Endothelial cell of umbilical vein (primary cell): ENCODE data around the gene BACH2. TPM values are rescaled to one million over a fixed set of nuclear protein-coding genes. Genes with fewer than 3 reads are reported as not detected.

Source experiments
- BruUV-seq: library from RNA; stranded (reverse); fragments of 400-500 nt; replicated peaks from 2 replicates; lab custom pipeline; 2021; lab: Mats Ljungman, UMichigan
- CTCF ChIA-PET: fragments of 300-600, 350-600 bp; sonication (Branson Sonifier 250); formaldehyde crosslinking; loops from one replicate; lab custom pipeline; 2021; ENCODE audit warnings: antibody characterized with exemption, inconsistent platforms; lab: Charles Lee
- POLR2A ChIA-PET: fragments of 300-600, 350-600 bp; sonication (Branson Sonifier 250); formaldehyde crosslinking; loops from one replicate; lab custom pipeline; 2021; ENCODE audit warnings: antibody characterized with exemption, inconsistent platforms; lab: Charles Lee
- DNase-seq: peaks from one replicate; pipeline ENCODE4 v3.0.0-alpha.2; 2011; ENCODE audit warnings: low read depth, low spot score
- FAIRE-seq: peaks from 2 replicates; lab custom pipeline; 2011; peaks lifted over from hg19 to GRCh38; lab: Jason Lieb, UNC
- H2AFZ ChIP-seq: 2 replicates; pipeline ENCODE4 v1.6.0; 2012; ENCODE audit warnings: low read depth, low read length, control low read depth, inconsistent platforms
- H3K27ac ChIP-seq: 2 replicates; pipeline ENCODE4 v1.5.1; 2011; ENCODE audit warnings: low read depth, mild to moderate bottlenecking, control low read depth, low read length, moderate library complexity; ENCODE audit not compliant: insufficient read depth
- H3K27me3 ChIP-seq, 2 experiments: 2 replicates each; pipeline versions ENCODE4 v1.6.0 to v1.6.1; 2011; ENCODE audit warnings: low read length in 2 of 2, mixed read lengths in 1 of 2; ENCODE audit not compliant: control insufficient read depth in 2 of 2, insufficient read depth in 2 of 2
- H3K36me3 ChIP-seq, 2 experiments: 2 replicates in 1 of 2; 3 replicates in 1 of 2; pipeline ENCODE4 v1.5.1; 2011; ENCODE audit warnings: low read length in 2 of 2, mild to moderate bottlenecking in 1 of 2, moderate library complexity in 1 of 2; ENCODE audit not compliant: control insufficient read depth in 2 of 2, insufficient read depth in 2 of 2; ENCODE audit errors: extremely low read depth in 1 of 2
- H3K4me1 ChIP-seq: 3 replicates; pipeline ENCODE4 v1.5.1; 2011; ENCODE audit warnings: mild to moderate bottlenecking, low read length; ENCODE audit not compliant: control insufficient read depth, insufficient read depth; ENCODE audit errors: extremely low read depth
- H3K4me2 ChIP-seq: 2 replicates; pipeline ENCODE4 v1.6.1; 2011; ENCODE audit warnings: low read length, control low read depth, mixed read lengths; ENCODE audit not compliant: insufficient read depth
- H3K4me3 ChIP-seq, 3 experiments: fragments of 200-600 bp in 1 of 3; sonication (generic), shearing (Covaris generic) in 1 of 3; replicated peaks in 1 of 3; 2 replicates each; pipeline ENCODE4 v1.5.1; 2011 to 2016; ENCODE audit warnings: control low read depth in 3 of 3, low read length in 3 of 3, mild to moderate bottlenecking in 2 of 3, inconsistent platforms in 1 of 3, low read depth in 1 of 3, moderate library complexity in 1 of 3; ENCODE audit not compliant: insufficient read depth in 1 of 3
- H3K79me2 ChIP-seq: 2 replicates; pipeline ENCODE4 v1.6.0; 2012; ENCODE audit warnings: low read length, inconsistent platforms; ENCODE audit not compliant: control insufficient read depth, insufficient read depth
- H3K9ac ChIP-seq: replicated peaks from 2 replicates; pipeline ENCODE3; 2011; ENCODE audit warnings: low read length, control low read depth; ENCODE audit not compliant: insufficient read depth; ENCODE audit errors: extremely low read depth
- H3K9me1 ChIP-seq: replicated peaks from 3 replicates; pipeline ENCODE4 v1.6.0; 2011; ENCODE audit warnings: mild to moderate bottlenecking, low read length; ENCODE audit not compliant: control insufficient read depth, insufficient read depth; ENCODE audit errors: extremely low read depth
- H3K9me3 ChIP-seq: replicated peaks from 2 replicates; pipeline ENCODE4 v1.5.1; 2012; ENCODE audit warnings: low read length, inconsistent platforms; ENCODE audit not compliant: control insufficient read depth, insufficient read depth
- H4K20me1 ChIP-seq: replicated peaks from 2 replicates; pipeline ENCODE3; 2011; ENCODE audit warnings: mild to moderate bottlenecking, low read length; ENCODE audit not compliant: control insufficient read depth, insufficient read depth; ENCODE audit errors: extremely low read depth
- EZH2 ChIP-seq: IDR thresholded peaks from 2 replicates; pipeline ENCODE4 v1.6.1; 2012; ENCODE audit warnings: borderline replicate concordance, low read depth, mild to moderate bottlenecking, moderate library complexity, low read length, inconsistent platforms; ENCODE audit not compliant: severe bottlenecking
- FOS ChIP-seq: IDR thresholded peaks from 2 replicates; pipeline ENCODE4 v1.6.1; 2011; ENCODE audit warnings: mild to moderate bottlenecking, low read length, moderate library complexity, borderline replicate concordance; ENCODE audit not compliant: insufficient read depth
- GATA2 ChIP-seq: IDR thresholded peaks from 2 replicates; pipeline ENCODE4 v1.7.0; 2011; ENCODE audit warnings: low read depth, mild to moderate bottlenecking, moderate library complexity, mixed read lengths, low read length; ENCODE audit not compliant: insufficient read length, insufficient read depth
- JUN ChIP-seq: IDR thresholded peaks from 2 replicates; pipeline ENCODE4 v1.6.1; 2011; ENCODE audit warnings: borderline replicate concordance, low read depth; ENCODE audit not compliant: insufficient read length, insufficient read depth
- MAX ChIP-seq: IDR thresholded peaks from 2 replicates; pipeline ENCODE4 v1.6.1; 2011; ENCODE audit not compliant: insufficient read depth, insufficient read length
- MYC ChIP-seq: IDR thresholded peaks from one replicate; pipeline ENCODE4 v1.6.1; 2011; ENCODE audit warnings: mild to moderate bottlenecking, low read depth, low read length
- POLR2A ChIP-seq: IDR thresholded peaks from 2 replicates; pipeline ENCODE4 v1.6.1; 2012; ENCODE audit warnings: low read depth, mild to moderate bottlenecking, control low read depth, low read length
- POLR2AphosphoS5 ChIP-seq: IDR thresholded peaks from 2 replicates; pipeline ENCODE4 v1.6.1; 2012; ENCODE audit warnings: low read depth, mild to moderate bottlenecking, control low read depth, low read length, moderate library complexity; ENCODE audit not compliant: insufficient read depth
- dilution Hi-C: fragments of 300-500 bp; cut with MboI; formaldehyde crosslinking; loops from one replicate; pipeline ENCODE4 v1.15.0; 2019; ENCODE audit warnings: low sequenced_read_pairs; ENCODE audit not compliant: extremely low pct_ligation_motif_present
- intact Hi-C: fragments of 100-400 bp; cut with micrococcal nuclease; formaldehyde crosslinking; loops from one replicate; pipeline ENCODE4 v1.10.0; 2022
- polyA plus RNA-seq, 4 experiments: library from polyadenylated mRNA; depleted of rRNA in 3 of 4; stranded (reverse) in 3 of 4; unstranded in 1 of 4; fragments of >200 nt; gene quantifications; 2 replicates each; pipeline versions ENCODE4 v1.2.1 to v1.2.3, GENCODE V29; 2011 to 2012; ENCODE audit warnings: missing spikeins in 1 of 4
- total RNA-seq: library from RNA; stranded (reverse); gene quantifications from 2 replicates; pipeline ENCODE4 v1.2.3, GENCODE V29; 2021
- TF ChIP-seq, protein P1 (sequence below), 2 donors: IDR thresholded peaks; 1 replicate in 1 of 2; 2 replicates in 1 of 2; pipeline ENCODE4 v1.5.1; 2011; ENCODE audit warnings: low read length in 2 of 2, mild to moderate bottlenecking in 2 of 2, moderate library complexity in 2 of 2, control low read depth in 1 of 2, inconsistent platforms in 1 of 2, low read depth in 1 of 2; ENCODE audit not compliant: insufficient read depth in 1 of 2; ENCODE audit errors: extremely low read depth in 1 of 2

BACH2 gene
- total and polyA plus RNA-seq, 2 donors (not counting 3 experiments of a cell fraction or from before 2014, with no cell fraction given) = 1.7 to 5.6 TPM

- dilution Hi-C loops = no loop called here
- Histone ChIP-seq H3K79me2 (no peaks in the 10 kb centered on the region), H3K4me1 (no peaks in the 10 kb centered on the region), H3K36me3 (no peaks in the 10 kb centered on the region), H3K9me1 (no peaks in the 10 kb centered on the region), H3K4me3 (no peak overlapping the region), H3K27me3 (no peaks in the 10 kb centered on the region), H2AFZ (no peak overlapping the region), H3K9me3 (no peaks in the 10 kb centered on the region), H3K4me2 (no peak overlapping the region), H4K20me1 (no peaks in the 10 kb centered on the region), H3K9ac (no peak overlapping the region), H3K27ac (no peak overlapping the region)
- CTCF ChIA-PET = interaction anchor here (1.5 kb wide), 1 partner anchor 15 kb away, joined by 3 read pairs; no protein-coding TSS in a partner anchor
- no peak for TF ChIP-seq POLR2AphosphoS5
- TF ChIP-seq FOS = no peak
- TF ChIP-seq GATA2 = no peak
- TF ChIP-seq, protein P1, sequence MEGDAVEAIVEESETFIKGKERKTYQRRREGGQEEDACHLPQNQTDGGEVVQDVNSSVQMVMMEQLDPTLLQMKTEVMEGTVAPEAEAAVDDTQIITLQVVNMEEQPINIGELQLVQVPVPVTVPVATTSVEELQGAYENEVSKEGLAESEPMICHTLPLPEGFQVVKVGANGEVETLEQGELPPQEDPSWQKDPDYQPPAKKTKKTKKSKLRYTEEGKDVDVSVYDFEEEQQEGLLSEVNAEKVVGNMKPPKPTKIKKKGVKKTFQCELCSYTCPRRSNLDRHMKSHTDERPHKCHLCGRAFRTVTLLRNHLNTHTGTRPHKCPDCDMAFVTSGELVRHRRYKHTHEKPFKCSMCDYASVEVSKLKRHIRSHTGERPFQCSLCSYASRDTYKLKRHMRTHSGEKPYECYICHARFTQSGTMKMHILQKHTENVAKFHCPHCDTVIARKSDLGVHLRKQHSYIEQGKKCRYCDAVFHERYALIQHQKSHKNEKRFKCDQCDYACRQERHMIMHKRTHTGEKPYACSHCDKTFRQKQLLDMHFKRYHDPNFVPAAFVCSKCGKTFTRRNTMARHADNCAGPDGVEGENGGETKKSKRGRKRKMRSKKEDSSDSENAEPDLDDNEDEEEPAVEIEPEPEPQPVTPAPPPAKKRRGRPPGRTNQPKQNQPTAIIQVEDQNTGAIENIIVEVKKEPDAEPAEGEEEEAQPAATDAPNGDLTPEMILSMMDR (IDR thresholded peaks at IDR 0.05; ENCODE audit: extremely low read depth in 1 of 2, insufficient read depth in 1 of 2, low read depth in 1 of 2, low read length in 2 of 2) = no peak
- TF ChIP-seq MAX = no peak
- no peak for TF ChIP-seq MYC
- TF ChIP-seq EZH2 = no peak
- TF ChIP-seq JUN = no peak
- TF ChIP-seq POLR2A = no peak
- POLR2A ChIA-PET = no interaction called here
- DNase-seq (no peak), FAIRE-seq (no peak)
- BruUV-seq = no TSS peak
- intact Hi-C loops = no loop called here
Observed at GRCh38 chr6:90120327-90120726, 176.3 kb downstream of the BACH2 start.
